GM19455 (cell line): ENCODE results near the gene WWOX.

Source experiments
- ATAC-seq: cut with Tn5 transposase; IDR thresholded peaks from one replicate; pipeline ENCODE4 v1.9.1; 2021; ENCODE audit not compliant: unreplicated experiment

WWOX gene

DNA sequence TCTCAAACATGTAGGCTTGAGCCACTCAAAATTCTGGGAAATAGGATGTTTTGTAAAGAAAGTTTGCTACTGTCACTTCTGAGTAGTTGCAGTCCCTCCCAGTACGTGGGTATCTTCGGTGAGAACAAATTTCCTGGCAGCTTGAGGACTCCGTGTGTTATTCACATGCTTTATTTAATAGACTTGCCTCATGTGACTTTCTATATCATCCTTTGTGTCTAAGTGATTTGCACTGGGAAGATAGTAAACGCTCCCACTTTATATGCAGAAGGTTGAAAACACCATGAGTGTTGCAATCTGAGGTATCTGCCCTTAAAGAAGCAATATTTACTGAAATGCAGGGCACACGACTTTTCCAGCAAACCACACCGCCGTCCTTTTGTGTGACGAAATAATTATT, 857.4 kb downstream of the WWOX start:
- ATAC-seq = no peak

DNA sequence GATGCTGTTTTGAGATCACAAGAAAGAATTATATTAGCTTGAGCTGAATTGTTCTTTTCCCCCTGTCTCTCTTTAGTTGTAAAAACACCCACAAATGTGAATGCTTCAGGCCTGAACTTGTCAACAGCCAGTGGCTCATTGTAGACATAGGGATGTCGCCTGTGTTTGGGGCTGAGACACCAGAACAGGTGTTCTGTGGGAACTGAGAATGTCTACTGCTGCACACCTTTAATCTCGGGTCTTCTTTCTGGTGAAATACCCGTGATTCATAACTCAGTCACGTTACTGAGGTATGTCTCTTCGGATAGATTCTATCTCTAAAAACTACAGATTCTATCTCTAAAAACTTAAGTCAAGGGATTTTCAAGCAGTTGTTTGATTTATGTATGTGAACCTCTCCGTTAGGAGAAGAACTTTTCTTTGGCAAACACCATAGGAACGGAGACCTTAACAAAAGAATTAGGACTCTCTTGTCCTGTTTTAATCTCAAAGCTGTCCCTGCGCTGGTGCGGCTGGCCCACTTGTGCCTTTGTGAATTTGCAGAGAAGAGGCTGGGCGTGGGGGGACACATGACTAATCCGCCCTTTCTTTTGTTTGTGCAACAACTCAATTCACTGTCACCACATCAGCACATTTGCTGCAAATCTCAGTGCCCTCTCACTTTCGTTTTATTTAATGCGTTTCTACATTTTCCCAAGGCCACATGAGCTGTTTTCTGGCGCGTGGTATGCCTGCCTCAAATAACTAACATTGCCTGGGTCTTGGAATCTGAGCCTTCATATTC, 858.1 kb downstream of the WWOX start:
- ATAC-seq = no peak

DNA sequence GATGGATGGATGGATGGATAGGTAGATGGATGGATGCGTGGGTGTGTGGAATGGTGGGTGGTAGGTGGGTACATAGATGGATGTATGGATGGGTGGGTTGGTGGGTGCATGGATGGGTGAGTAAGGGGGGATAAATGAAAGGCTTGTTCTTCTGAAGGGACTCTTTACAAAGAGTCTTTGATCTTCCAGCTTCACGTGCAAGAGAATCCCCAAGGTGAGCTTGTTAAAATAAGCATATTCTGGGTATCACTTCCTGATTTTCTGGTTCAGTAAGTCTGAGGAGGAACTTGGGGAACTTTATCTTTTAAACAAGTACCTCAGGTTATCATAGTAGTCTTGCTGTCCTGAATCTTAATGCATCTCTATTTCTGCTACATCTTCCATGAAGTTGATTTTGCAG, 862.0 kb downstream of the WWOX start:
- no peak for ATAC-seq

DNA sequence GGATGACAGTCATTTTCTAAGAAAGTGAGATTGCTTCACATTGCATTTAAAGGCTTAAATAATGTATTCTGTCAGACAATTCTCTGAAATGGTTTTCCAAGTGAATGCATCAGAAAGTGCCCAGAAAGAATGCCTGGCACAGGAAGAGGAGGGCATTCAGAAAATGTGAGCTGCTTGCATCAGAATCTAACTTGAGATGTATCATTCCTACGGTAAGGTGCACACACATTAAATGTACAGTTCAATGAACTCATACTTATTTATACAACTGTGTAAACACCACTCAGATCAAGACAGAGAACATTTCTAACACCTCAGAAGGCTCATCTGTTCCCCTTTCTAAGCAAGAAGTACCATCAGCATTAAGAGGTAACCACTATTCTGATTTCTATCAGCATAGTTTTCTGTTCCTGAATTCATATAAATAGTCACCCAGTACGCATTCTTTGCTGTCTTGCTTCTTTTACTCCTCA, 863.0 kb downstream of the WWOX start:
- ATAC-seq = peak; percentile 89

DNA sequence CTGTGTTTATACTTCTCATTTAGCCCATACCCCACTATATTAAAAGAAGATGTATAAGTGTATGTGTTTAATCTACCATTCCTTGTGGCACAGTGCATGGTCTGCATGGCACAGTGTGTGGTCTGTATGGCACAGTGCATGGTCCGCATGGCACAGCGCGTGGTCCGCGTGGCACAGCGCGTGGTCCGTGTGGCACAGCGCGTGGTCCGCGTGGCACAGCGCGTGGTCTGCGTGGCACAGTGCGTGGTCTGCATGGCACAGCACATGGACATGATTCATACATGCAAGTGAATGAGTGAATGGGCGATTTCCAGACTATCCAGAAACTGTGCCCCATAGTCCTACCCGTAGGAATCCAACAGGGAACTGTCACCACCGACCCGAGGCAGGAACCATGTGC, 868.5 kb downstream of the WWOX start:
- ATAC-seq = no peak

DNA sequence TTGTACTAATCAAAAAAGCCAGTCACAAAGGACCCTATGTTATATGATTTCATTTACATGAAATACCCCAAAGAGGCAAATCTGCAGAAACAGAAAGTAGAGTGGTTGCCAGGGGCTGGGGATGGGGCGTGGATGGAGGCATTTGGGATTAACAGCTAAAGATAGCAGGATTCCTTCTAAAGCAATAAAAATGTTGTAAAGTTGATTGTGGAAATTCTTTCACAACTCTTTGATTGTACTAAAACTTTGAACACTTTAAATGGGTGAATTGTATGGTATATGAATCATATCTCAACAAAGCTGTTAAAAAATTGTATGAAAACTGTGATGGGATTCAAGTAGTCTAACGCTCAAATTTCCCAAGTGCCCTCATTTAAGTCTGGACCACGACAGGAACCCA, 870.3 kb downstream of the WWOX start:
- no peak for ATAC-seq

DNA sequence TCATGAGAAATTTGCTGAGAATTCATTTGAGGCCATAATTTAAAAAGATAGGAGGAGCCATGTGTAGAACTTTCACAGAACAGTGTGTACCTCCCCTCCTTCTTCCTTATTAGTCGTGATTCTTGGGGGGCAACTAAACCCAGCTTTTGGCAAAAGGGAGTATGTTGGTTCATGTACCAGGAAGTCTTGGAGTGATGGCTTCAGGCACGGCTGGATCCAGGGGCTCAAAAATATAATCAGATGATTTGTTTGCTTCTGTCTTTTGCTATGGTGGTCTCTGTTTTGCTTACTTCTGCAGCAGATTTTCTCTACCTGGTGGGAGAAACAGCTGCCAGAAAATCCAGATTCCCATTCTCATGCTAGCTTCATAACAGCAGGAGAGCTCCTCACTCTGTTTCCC, 871.2 kb downstream of the WWOX start:
- no peak for ATAC-seq

DNA sequence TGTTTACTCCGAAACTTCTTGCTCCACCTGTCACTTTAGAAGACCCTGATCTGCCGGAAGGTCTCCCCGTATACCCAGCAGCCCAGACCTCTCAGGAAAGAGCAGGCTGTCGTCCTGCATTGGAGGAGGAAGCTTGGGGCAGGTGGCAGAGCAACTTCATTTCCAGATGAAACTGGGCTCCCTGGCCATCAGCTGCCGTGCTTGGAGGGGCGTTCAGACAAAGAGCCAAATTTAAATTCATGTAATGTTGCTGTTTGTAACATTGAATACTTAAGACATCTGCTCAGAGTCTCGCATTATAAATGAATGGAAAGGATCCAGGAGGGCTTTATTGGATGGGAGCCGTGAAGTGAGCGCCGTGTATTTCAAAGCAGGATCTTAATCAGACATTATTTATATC, 872.6 kb downstream of the WWOX start:
- ATAC-seq = no peak

DNA sequence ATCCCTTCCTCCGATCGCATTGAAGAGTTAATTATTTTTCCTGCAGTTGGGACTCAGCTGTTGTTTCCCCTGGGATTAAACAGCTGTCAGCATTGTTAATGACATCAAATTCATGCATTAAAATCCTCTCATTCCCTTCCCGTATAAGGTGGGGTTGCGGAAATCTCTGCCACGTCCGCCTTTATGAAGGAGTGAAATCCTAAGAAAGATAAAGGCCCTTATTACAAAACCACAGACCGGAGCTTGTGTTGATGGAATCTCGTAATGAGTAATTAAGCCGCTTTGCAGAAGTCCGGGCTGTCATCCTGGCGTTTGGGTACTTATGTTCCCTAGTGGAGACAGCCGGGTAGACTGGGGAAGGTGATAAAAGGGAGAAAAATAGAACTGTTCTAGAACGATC, 873.5 kb downstream of the WWOX start:
- no peak for ATAC-seq

DNA sequence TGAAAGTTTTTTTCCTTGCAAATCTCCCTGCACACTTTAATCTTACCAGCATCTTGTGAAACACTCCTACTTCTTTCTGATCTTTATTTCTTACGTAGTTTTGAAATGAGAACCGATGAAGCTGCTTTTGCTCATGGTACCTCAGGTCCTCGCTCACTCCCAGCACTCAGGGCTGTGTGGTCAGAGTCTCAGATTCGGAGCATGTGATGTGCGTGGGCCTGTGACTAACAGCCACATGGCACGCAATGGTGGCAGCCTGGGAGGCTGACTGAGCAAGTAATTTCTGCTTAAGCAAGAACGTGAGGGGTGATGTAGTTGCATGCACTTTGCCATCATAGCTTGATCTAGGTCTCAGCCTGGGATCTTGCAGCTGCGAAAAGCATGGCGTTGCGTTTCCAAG, 876.8 kb downstream of the WWOX start:
- ATAC-seq = no peak

DNA sequence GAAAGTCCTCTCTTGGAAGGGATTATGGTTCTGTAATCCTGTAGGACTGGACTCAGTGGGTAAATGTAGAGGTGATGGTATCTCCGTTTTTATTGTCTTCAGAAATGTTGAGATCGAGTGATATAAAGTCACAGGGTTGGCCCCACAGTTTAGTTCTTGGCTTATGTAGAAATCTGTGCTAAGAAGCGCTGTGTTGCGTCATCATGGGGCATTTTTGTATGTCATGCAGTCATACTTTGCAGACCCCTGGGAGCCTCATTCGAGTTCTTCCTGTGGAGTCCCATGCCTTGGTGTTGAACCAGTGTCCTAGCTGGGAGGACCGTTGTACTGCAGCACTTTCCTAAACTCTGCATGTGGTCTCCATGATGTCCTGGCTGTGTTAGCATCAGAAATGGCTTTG, 881.4 kb downstream of the WWOX start:
- ATAC-seq = no peak

DNA sequence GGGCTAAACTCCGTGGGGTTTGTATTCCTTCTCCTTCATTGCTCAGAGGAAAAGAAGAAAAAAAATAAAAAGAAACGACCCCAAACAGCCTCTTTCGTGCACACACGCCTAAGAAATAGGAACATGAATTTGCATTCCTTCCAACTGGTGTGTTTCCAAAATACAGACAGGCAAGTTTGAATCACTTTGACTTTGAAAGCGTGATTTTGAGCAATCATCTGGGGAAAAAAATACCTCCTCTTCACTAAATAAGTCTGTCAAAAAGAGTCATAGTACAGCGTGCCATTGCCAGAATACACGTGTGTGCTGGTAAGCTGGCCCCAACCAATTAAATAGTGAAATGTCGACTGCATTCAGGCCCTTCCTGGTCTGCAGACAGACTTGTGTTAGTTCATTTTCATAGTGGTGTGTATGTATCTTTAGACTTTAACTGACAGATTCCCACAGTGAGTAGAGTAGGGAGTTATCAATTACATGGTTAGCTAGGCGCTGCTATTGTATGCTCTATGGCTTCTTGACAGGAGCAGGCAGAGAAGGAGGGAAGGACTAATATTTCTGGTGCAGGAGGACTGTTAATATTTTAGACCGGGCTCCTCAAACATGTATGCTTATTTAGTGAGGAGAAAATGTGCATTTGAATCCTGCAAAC, 882.8 kb downstream of the WWOX start:
- ATAC-seq = no peak

DNA sequence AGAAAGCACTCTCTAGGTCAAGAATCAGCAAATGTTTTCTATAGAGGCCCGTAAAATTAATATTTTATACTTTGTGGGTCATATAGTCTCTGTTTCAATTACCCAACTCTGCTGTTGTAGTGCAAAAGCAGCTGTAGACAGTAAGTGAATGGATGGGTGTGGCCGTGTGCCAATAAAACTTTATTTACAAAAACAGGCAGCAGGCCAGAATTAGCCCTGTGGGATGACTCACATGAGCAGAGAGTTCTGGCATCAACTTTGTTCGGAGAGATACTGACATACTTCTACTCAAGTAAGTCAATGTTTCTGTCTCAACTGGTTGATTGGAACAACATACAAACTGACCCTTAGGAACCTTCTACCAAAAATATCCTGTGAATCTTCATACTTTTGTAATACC, 884.9 kb downstream of the WWOX start:
- no peak for ATAC-seq

DNA sequence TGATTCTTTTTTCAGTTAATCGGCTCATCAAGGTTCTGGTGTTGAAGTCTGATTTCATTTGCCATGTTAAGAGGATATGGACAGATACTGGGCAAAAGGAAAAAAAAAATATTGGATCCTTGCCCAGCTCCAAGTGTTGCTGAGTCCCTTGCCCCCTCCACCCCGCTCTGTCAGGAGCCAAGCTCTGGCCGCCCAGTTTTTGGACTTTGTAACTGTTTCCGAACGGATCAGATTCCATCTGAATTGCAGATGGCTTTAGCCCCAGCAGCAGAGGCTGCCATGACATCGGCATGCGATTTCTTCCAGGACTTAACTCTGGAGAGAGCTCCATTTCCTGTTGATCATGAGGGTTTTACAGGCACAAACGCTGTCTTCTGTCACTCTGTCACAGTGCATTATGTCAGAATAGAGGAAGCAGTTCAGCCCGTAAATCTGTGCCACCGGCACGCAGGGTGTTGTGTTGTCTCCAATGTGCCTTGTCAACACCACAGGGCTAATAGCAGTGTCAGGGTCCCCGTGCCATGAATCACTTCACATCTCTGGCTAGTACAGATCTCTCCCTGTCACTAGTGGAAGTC, 885.5 kb downstream of the WWOX start:
- no peak for ATAC-seq

DNA sequence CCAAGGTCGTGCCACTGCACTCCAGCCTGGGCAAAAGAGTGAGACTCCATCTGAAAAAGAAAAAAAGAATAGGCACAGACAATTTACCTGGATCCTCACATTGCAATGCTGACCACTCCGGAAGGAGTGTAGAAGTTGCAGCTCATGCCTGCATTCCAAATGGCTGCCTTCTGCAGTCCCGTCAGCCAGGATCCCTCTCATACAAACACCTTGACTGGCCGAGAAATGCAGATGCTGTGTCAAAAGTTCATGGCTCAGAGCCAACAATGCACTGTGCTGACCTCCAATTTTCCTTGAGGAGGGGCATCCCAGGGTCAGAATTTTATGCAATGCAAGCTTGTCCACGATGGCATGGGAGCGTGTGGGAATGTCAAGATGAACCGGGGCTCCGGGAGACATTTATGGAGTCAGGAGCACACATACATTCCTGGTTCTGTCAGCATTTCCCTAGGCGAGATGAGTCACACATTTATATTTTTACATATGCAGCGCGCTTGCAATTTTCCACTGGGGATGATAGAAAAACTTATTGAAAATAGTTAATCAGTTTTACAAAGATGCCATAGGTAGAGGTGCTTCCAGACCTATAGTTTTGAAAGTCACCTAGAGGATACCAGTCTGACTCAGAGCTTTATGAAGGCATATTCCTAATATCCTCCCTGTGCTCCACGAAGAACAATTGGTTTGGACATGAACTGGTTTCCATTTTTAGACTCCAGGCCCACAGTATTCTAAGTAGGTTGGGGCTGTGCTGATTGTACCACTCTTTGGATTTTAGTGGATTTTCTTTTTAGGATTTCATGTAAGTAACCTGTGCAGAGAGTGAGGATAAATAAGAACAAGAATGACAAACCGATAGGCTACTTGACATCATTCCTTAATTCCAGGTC, 886.5 kb downstream of the WWOX start:
- no peak for ATAC-seq

DNA sequence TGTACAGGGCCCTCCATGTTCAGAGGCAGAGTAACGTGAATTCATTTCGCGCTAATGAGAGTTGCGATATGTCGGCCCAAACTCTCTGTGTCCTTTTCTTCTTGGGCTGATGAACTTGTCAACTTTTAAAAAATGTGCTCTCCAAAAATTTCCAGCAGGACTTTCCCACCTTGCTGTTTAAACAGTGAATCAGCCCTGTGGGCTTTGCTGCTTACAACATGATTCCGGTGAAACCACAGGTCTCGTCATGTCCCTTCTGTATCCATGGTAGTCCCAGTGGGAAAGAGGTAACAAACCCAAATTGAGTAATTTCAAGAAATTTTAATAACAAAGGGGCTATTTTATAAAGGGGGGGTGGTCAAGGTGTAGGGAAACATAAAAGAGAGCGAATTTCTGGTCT, 888.2 kb downstream of the WWOX start:
- no peak for ATAC-seq

DNA sequence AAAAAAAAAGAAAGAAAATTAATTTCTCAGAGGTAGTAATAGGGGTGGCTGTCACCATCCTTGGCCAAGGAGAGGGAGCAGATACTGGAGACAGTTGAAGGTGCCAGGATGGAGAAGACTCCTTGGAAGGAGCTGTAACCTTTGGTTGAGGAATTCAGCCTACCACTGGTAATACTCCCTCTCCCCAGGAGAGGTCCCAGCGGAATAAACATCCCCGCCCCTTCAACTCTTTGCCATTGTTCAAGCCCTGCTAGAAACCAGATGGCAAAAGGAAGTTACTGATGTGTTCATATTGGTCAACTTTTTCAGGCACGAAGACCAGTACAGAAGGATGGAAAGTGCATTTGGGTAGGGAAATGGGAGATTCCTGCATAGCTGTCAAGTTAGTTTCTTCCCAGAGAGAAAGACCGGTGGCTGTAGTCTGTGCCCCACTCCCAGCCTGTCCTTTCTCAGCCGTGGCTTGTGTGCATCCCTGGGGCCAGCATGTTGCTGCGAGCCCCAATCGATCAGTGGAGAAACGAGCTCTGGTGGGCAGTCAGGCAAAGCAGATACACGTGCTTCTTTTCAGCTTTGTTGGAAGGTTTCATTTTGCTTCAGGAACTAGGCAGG, 889.0 kb downstream of the WWOX start:
- no peak for ATAC-seq

DNA sequence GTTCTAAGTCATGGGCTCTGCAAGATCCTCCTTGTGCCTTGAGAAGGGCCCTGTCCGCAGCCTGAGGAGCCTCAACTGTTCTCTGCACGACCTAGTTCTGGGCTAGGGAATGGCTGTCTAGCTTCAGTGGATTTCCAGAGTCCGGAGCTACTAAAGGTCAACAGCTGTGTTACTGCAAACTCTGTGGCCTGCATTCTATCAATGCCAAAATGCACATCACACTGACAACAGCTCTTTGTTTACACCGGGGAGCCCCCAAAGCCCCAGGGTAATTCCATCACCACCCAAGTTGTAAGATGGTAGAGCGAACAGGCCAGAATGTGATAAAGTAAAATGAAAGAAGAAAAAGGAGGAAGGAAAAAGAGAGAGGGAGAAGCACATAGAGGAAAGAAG, 890.9 kb downstream of the WWOX start:
- ATAC-seq = no peak

DNA sequence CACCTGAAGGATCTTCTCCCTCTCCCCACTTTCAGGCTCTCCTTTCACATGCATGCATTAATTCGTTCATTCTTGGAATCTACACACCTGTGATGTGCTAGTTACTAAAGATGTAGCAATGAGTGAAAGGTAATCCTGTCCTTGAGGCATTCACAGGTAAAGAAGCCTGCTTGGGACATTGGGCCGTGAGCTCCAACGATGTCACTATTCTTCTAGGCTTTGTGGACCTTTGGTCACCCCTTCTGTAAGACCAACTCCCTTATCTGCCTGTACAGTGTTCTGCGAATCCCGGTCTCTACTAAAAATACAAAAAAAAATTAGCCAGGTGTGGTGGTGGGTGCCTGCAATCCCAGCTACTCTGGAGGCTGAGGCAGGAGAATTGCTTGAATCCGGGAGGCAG, 892.5 kb downstream of the WWOX start:
- no peak for ATAC-seq

DNA sequence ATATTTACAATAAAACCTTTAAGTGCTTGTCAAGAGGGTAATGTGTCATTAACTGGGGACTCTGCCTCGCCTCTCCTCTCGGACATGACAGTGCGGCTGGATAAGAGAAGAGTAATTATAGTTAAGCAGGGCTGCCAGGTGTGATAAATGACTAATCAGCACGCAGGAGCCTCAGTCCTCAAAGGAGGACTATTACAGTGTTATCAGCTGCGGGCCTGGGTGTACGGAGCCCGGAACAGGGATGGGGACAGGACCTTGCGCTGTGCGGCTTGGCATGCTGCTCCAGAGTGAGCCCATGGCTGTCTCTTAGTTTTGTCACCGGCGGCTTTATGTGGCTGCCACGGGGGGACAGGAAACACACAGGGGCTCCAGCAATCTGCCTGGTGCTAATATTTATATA, 893.9 kb downstream of the WWOX start:
- no peak for ATAC-seq

DNA sequence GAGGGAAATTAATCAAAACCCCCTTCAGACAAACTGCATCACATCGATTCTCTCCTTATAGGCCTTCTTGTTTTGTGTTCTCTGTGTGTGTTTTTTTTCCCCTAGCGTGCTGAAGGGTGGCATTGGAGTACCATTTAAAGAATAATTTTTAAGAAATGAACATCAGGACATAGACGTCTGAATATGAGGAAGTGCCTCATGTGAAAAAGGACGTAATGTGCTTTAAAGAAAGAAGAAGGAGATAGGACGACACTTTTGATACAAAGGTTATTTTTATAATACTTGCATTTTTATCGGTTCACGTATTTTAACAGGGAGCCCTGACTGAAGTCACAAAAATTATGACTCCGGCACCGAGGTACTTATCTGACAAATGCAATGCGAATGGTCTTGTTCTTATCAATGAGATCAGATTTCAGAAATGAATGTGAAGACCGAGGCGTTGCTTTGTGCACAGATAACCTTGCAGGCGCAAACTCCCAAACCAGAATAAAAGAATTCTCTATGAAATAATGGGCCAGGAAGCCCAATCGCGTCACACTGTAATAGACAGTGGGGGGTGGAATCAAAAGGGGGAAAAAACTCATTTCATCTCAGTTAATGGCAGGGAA, 894.8 kb downstream of the WWOX start:
- ATAC-seq = no peak
